HCT116 (cell line): ENCODE data around the gene DKK2. TPM values are rescaled to one million over a fixed set of nuclear protein-coding genes. Genes with fewer than 3 reads are reported as not detected.

Source experiments
- ATAC-seq: fragments of 200-7000 bp; cut with Tn5 transposase; 2 replicates; pipeline ENCODE4 v1.9.1; 2020; ENCODE audit warnings: mild to moderate bottlenecking, moderate library complexity
- BruUV-seq: library from RNA; stranded (reverse); fragments of 400-500 nt; replicated peaks from 2 replicates; lab custom pipeline; 2021; lab: Mats Ljungman, UMichigan
- CTCF ChIA-PET: fragments of 300-600 bp; sonication (Branson Sonifier 250); formaldehyde crosslinking; loops from one replicate; lab custom pipeline; 2021; ENCODE audit warnings: antibody characterized with exemption; lab: Charles Lee
- POLR2A ChIA-PET: fragments of 300-600, 350-600 bp; sonication (Branson Sonifier 250); formaldehyde crosslinking; loops from one replicate; lab custom pipeline; 2021; ENCODE audit warnings: antibody characterized with exemption; lab: Charles Lee
- RAD21 ChIA-PET, 2 experiments: fragments of 300-600 bp; sonication (Branson Sonifier 250); formaldehyde crosslinking; loops; one replicate each; lab custom pipeline; 2023; ENCODE audit warnings: low total read pairs in 2 of 2; ENCODE audit not compliant: uncharacterized antibody in 2 of 2, unreplicated experiment in 2 of 2, low non-redundant PET in 1 of 2; lab: Charles Lee
- DNase-seq: peaks from one replicate; pipeline ENCODE4 v3.0.0-alpha.2; 2010; ENCODE audit warnings: low read depth, low spot score
- H2AFZ ChIP-seq: fragments of 200-600 bp; shearing (Covaris generic), sonication (generic); 2 replicates; pipeline ENCODE4 v1.6.1; 2017; ENCODE audit warnings: low read depth, mixed run types, mixed read lengths, antibody characterized with exemption, low read length; ENCODE audit not compliant: poor library complexity, severe bottlenecking
- H3K27ac ChIP-seq: 2 replicates; pipeline ENCODE4 v1.5.1; 2012; ENCODE audit warnings: low read depth, low read length
- H3K27me3 ChIP-seq: fragments of 200-600 bp; sonication (generic); 2 replicates; pipeline ENCODE4 v1.6.1; 2016; ENCODE audit warnings: mixed run types, low read length, mixed read lengths; ENCODE audit not compliant: insufficient read depth
- H3K36me3 ChIP-seq, 2 experiments: fragments of 200-500 bp in 1 of 2; fragments of 200-600 bp in 1 of 2; sonication (Bioruptor generic) in 1 of 2; sonication (generic) in 1 of 2; 2 replicates each; pipeline versions ENCODE4 v1.5.1 to v1.6.1; 2014 to 2016; ENCODE audit warnings: low read length in 2 of 2, inconsistent platforms in 1 of 2, mixed read lengths in 1 of 2, mixed run types in 1 of 2; ENCODE audit not compliant: insufficient read depth in 2 of 2, control insufficient read depth in 1 of 2
- H3K4me1 ChIP-seq, 2 experiments: fragments of 200-600 bp in 1 of 2; sonication (generic) in 1 of 2; 2 replicates each; pipeline versions ENCODE4 v1.5.1 to v1.6.1; 2012 to 2017; ENCODE audit warnings: low read length in 2 of 2, inconsistent platforms in 1 of 2, mild to moderate bottlenecking in 1 of 2, mixed read lengths in 1 of 2, mixed run types in 1 of 2, moderate library complexity in 1 of 2; ENCODE audit not compliant: insufficient read depth in 2 of 2, control insufficient read depth in 1 of 2
- H3K4me2 ChIP-seq: fragments of 200-600 bp; sonication (generic); 2 replicates; pipeline ENCODE4 v1.6.1; 2017; ENCODE audit warnings: mixed run types, low read length, mixed read lengths
- H3K4me3 ChIP-seq, 2 experiments: fragments of 200-600 bp in 1 of 2; sonication (generic) in 1 of 2; replicated peaks in 1 of 2; 2 replicates each; pipeline ENCODE4 v1.5.1; 2011 to 2016; ENCODE audit warnings: low read length in 2 of 2, control low read depth in 1 of 2, low read depth in 1 of 2, mild to moderate bottlenecking in 1 of 2, mixed read lengths in 1 of 2, mixed run types in 1 of 2
- H3K79me2 ChIP-seq: fragments of 200-600 bp; sonication (generic); 2 replicates; pipeline ENCODE4 v1.6.1; 2017; ENCODE audit warnings: mild to moderate bottlenecking, mixed run types, low read length, moderate library complexity, mixed read lengths; ENCODE audit not compliant: insufficient read depth
- H3K9ac ChIP-seq: fragments of 200-600 bp; sonication (generic); 2 replicates; pipeline ENCODE4 v1.6.1; 2016; ENCODE audit warnings: low read length, mixed read lengths
- H3K9me2 ChIP-seq: fragments of 200-600 bp; sonication (generic), shearing (Covaris generic); 2 replicates; pipeline ENCODE4 v1.6.1; 2017; ENCODE audit warnings: mixed run types, mild to moderate bottlenecking, moderate library complexity; ENCODE audit not compliant: insufficient read depth
- H3K9me3 ChIP-seq, 2 experiments: fragments of 200-500 bp in 1 of 2; fragments of 200-600 bp in 1 of 2; sonication (Bioruptor generic) in 1 of 2; sonication (generic) in 1 of 2; 2 replicates each; pipeline ENCODE4 v1.6.1; 2014 to 2017; ENCODE audit warnings: low read length in 2 of 2, mixed read lengths in 2 of 2, inconsistent platforms in 1 of 2, low read depth in 1 of 2, mild to moderate bottlenecking in 1 of 2, mixed run types in 1 of 2, moderate library complexity in 1 of 2; ENCODE audit not compliant: control insufficient read depth in 1 of 2, insufficient read depth in 1 of 2
- H4K20me1 ChIP-seq: fragments of 200-600 bp; sonication (generic), shearing (Covaris generic); 2 replicates; pipeline ENCODE4 v1.6.1; 2017; ENCODE audit warnings: mixed run types, mild to moderate bottlenecking, moderate library complexity; ENCODE audit not compliant: insufficient read depth
- ATF3 ChIP-seq: IDR thresholded peaks from 2 replicates; pipeline ENCODE4 v1.6.1; 2012
- CEBPB ChIP-seq: IDR thresholded peaks from 2 replicates; pipeline ENCODE4 v1.6.1; 2012; ENCODE audit warnings: low read depth
- ELF1 ChIP-seq: IDR thresholded peaks from 2 replicates; pipeline ENCODE4 v1.6.1; 2012; ENCODE audit warnings: low read depth, borderline replicate concordance
- EZH2 ChIP-seq: fragments of 200-600 bp; sonication (generic); IDR thresholded peaks from 2 replicates; pipeline ENCODE4 v1.6.1; 2017; ENCODE audit warnings: antibody characterized with exemption, mixed run types
- EZH2phosphoT487 ChIP-seq: fragments of 200-600 bp; IDR thresholded peaks from 2 replicates; pipeline ENCODE4 v1.6.1; 2018; ENCODE audit warnings: antibody characterized with exemption, borderline replicate concordance
- JUND ChIP-seq: IDR thresholded peaks from 2 replicates; pipeline ENCODE4 v1.6.1; 2012
- POLR2A ChIP-seq: IDR thresholded peaks from 2 replicates; pipeline ENCODE4 v1.7.0; 2011; ENCODE audit warnings: borderline replicate concordance; ENCODE audit not compliant: insufficient read depth, insufficient read length; ENCODE audit errors: extremely low read depth
- POLR2AphosphoS5 ChIP-seq: IDR thresholded peaks from 2 replicates; pipeline ENCODE4 v1.6.1; 2011; ENCODE audit warnings: mild to moderate bottlenecking, low read depth, low read length, moderate library complexity
- RAD21 ChIP-seq: IDR thresholded peaks from 2 replicates; pipeline ENCODE4 v1.6.1; 2012; ENCODE audit warnings: low read depth, mild to moderate bottlenecking
- SIN3A ChIP-seq: IDR thresholded peaks from 2 replicates; pipeline ENCODE4 v1.6.1; 2012; ENCODE audit warnings: low read depth
- SP1 ChIP-seq: IDR thresholded peaks from 2 replicates; pipeline ENCODE4 v1.6.1; 2012; ENCODE audit warnings: low read depth
- SRF ChIP-seq: IDR thresholded peaks from 2 replicates; pipeline ENCODE4 v1.6.1; 2012; ENCODE audit warnings: low read depth
- YY1 ChIP-seq: IDR thresholded peaks from 2 replicates; pipeline ENCODE4 v1.6.1; 2011; ENCODE audit warnings: low read length, low read depth, moderate library complexity, mild to moderate bottlenecking; ENCODE audit not compliant: insufficient replicate concordance; ENCODE audit errors: extremely low read depth
- ZBTB33 ChIP-seq: IDR thresholded peaks from 2 replicates; pipeline ENCODE4 v1.6.1; 2011; ENCODE audit warnings: mild to moderate bottlenecking, low read length, moderate library complexity; ENCODE audit not compliant: insufficient replicate concordance; ENCODE audit errors: extremely low read depth
- intact Hi-C: fragments of 100-400 bp; cut with micrococcal nuclease; formaldehyde crosslinking; loops from 2 replicates; pipeline ENCODE4 v1.10.0; 2022
- total RNA-seq: library from RNA; stranded (reverse); gene quantifications from one replicate; pipeline ENCODE4 v1.2.1, GENCODE V29; 2021; ENCODE audit not compliant: unreplicated experiment
- TF ChIP-seq, protein P1 (sequence below): IDR thresholded peaks from 2 replicates; pipeline ENCODE4 v1.6.1; 2012

The DKK2 gene
- total RNA-seq, 1 experiment from 2014 or later, result not detected

GRCh38 chr4:106978046-106978774 is 57.9 kb downstream of the DKK2 start:
- ATAC-seq (no peak), DNase-seq (no peak)
- TF ChIP-seq EZH2 (no peak), JUND (no peak)
- H3K4me3 ChIP-seq, result no peak overlapping the region
- no peaks in the 10 kb centered on the region for H3K27me3 ChIP-seq
- no peak overlapping the region for H2AFZ ChIP-seq
- H3K79me2 ChIP-seq, result no peaks in the 10 kb centered on the region
- no peaks in the 10 kb centered on the region for H3K9me2 ChIP-seq
- no TSS peak for BruUV-seq
- POLR2A ChIA-PET, result no interaction called here
- no peak overlapping the region for H3K9ac ChIP-seq
- H3K27ac ChIP-seq, result no peak overlapping the region
- no peaks in the 10 kb centered on the region for H3K9me3 ChIP-seq
- RAD21 ChIA-PET, result no interaction called here
- CTCF ChIA-PET, result no interaction called here
- H3K36me3 ChIP-seq, result no peaks in the 10 kb centered on the region
- intact Hi-C loops, result no loop called here
- no peaks in the 10 kb centered on the region for H4K20me1 ChIP-seq
- H3K4me2 ChIP-seq, result no peak overlapping the region
- no peaks in the 10 kb centered on the region for H3K4me1 ChIP-seq

DNA sequence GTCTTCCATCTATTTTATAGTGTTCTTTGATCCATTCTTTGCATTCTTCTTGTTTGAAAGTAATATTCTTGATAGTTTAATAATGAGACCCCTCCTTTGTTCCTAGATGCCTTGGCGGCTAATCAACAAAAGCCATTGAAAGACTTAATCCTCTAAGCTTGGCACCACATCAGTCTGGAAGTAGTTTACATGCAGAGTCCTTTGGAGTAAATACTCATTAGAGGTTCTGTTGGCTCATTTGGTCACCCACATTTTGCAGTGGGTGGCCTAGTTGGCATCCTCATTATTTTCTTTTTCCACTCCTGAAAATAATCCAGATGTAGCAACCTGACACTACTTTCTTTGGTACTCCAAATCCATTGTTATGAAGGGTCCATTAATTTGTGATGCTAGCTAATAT is 64.5 kb downstream of the DKK2 start:
- ATAC-seq (no peak), DNase-seq (no peak)
- H3K4me1 ChIP-seq, result no peaks in the 10 kb centered on the region
- no peaks in the 10 kb centered on the region for H3K36me3 ChIP-seq
- BruUV-seq, result no TSS peak
- H3K79me2 ChIP-seq, result no peaks in the 10 kb centered on the region
- H3K4me2 ChIP-seq, result no peak overlapping the region
- RAD21 ChIA-PET, result no interaction called here
- intact Hi-C loops, result no loop called here
- no peak overlapping the region for H2AFZ ChIP-seq
- no peak overlapping the region for H3K27ac ChIP-seq
- no peaks in the 10 kb centered on the region for H4K20me1 ChIP-seq
- no peaks in the 10 kb centered on the region for H3K9me3 ChIP-seq
- H3K9me2 ChIP-seq, result no peaks in the 10 kb centered on the region
- H3K27me3 ChIP-seq, result no peaks in the 10 kb centered on the region
- H3K9ac ChIP-seq, result no peak overlapping the region
- CTCF ChIA-PET, result no interaction called here
- POLR2A ChIA-PET, result no interaction called here
- H3K4me3 ChIP-seq, result no peak overlapping the region
- TF ChIP-seq JUND (no peak), SRF (no peak), EZH2phosphoT487 (no peak), SP1 (no peak), CEBPB (no peak), RAD21 (no peak), YY1 (no peak), POLR2AphosphoS5 (no peak), EZH2 (no peak), ELF1 (no peak), ZBTB33 (no peak), ATF3 (no peak), POLR2A (no peak), SIN3A (no peak)
- TF ChIP-seq, protein P1, sequence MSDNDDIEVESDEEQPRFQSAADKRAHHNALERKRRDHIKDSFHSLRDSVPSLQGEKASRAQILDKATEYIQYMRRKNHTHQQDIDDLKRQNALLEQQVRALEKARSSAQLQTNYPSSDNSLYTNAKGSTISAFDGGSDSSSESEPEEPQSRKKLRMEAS, result no peak
